Osteocyte (in vitro differentiated cells): ENCODE results near the gene FYB1. TPM values are rescaled to one million over a fixed set of nuclear protein-coding genes. Genes with fewer than 3 reads are reported as not detected.

ENCODE experiments used
- DNase-seq: peaks from one replicate; pipeline ENCODE4 v3.0.0; 2021; ENCODE audit warnings: mixed read lengths; ENCODE audit not compliant: unreplicated experiment; ENCODE audit errors: extremely low spot score
- H3K27ac Mint-ChIP-seq: one replicate; pipeline ENCODE4 v1.8.0; 2021; ENCODE audit warnings: mild to moderate bottlenecking, mixed read lengths; ENCODE audit not compliant: unreplicated experiment
- H3K27me3 Mint-ChIP-seq: one replicate; pipeline ENCODE4 v1.8.0; 2021; ENCODE audit warnings: mixed read lengths; ENCODE audit not compliant: unreplicated experiment
- H3K36me3 Mint-ChIP-seq: one replicate; pipeline ENCODE4 v1.8.0; 2021; ENCODE audit warnings: mixed read lengths; ENCODE audit not compliant: unreplicated experiment
- H3K4me1 Mint-ChIP-seq: one replicate; pipeline ENCODE4 v1.8.0; 2021; ENCODE audit warnings: mixed read lengths; ENCODE audit not compliant: unreplicated experiment
- H3K4me3 Mint-ChIP-seq: one replicate; pipeline ENCODE4 v1.8.0; 2021; ENCODE audit warnings: mild to moderate bottlenecking, moderate library complexity, mixed read lengths; ENCODE audit not compliant: unreplicated experiment
- H3K9me3 Mint-ChIP-seq: one replicate; pipeline ENCODE4 v1.8.0; 2021; ENCODE audit warnings: mixed read lengths; ENCODE audit not compliant: unreplicated experiment
- CTCF ChIP-seq: fragments of 200-600 bp; sonication (generic); IDR thresholded peaks from 2 replicates; pipeline ENCODE4 v1.5.0; 2021; ENCODE audit warnings: antibody characterized with exemption, mild to moderate bottlenecking, moderate library complexity
- total RNA-seq: library from RNA; stranded (reverse); gene quantifications from 2 replicates; pipeline ENCODE4 v1.2.1, GENCODE V29; 2021

FYB1 gene
- total RNA-seq, 1 donor from 2014 or later = not detected

GRCh38 chr5:39228596-39228995 is 9.2 kb upstream of the FYB1 start:
- no peak for DNase-seq
- H3K9me3 Mint-ChIP-seq = no peaks in the 10 kb centered on the region
- peaks cover 9% of the 10 kb centered on the region for H3K27me3 Mint-ChIP-seq
- H3K4me3 Mint-ChIP-seq = no peak overlapping the region
- TF ChIP-seq CTCF = no peak
- no peak overlapping the region for H3K27ac Mint-ChIP-seq
- no peaks in the 10 kb centered on the region for H3K36me3 Mint-ChIP-seq
- H3K4me1 Mint-ChIP-seq = no peaks in the 10 kb centered on the region

- no peak for DNase-seq
- H3K9me3 Mint-ChIP-seq = no peaks in the 10 kb centered on the region
- no peak overlapping the region for H3K4me3 Mint-ChIP-seq
- H3K27ac Mint-ChIP-seq = no peak overlapping the region
- peaks cover 6% of the 10 kb centered on the region for H3K27me3 Mint-ChIP-seq
- H3K4me1 Mint-ChIP-seq = no peaks in the 10 kb centered on the region
- no peak for TF ChIP-seq CTCF
- H3K36me3 Mint-ChIP-seq = no peaks in the 10 kb centered on the region
Observed at GRCh38 chr5:39226558-39226957, 7.2 kb upstream of the FYB1 start.

GRCh38 chr5:39226100-39226451 is 6.7 kb upstream of the FYB1 start:
- DNase-seq = no peak
- H3K27me3 Mint-ChIP-seq = peaks cover 6% of the 10 kb centered on the region
- H3K4me1 Mint-ChIP-seq = no peaks in the 10 kb centered on the region
- no peaks in the 10 kb centered on the region for H3K9me3 Mint-ChIP-seq
- H3K27ac Mint-ChIP-seq = no peak overlapping the region
- no peaks in the 10 kb centered on the region for H3K36me3 Mint-ChIP-seq
- no peak overlapping the region for H3K4me3 Mint-ChIP-seq
- no peak for TF ChIP-seq CTCF

- Mint-ChIP-seq H3K9me3 (no peaks in the 10 kb centered on the region), H3K36me3 (no peaks in the 10 kb centered on the region), H3K4me1 (no peaks in the 10 kb centered on the region), H3K27me3 (peaks cover 6% of the 10 kb centered on the region), H3K27ac (no peak overlapping the region), H3K4me3 (no peak overlapping the region)
- no peak for TF ChIP-seq CTCF
- DNase-seq = no peak
Observed at GRCh38 chr5:39225405-39226099, 6.2 kb upstream of the FYB1 start.

- H3K4me1 Mint-ChIP-seq = peaks cover 6% of the 10 kb centered on the region
- TF ChIP-seq CTCF = no peak
- no peaks in the 10 kb centered on the region for H3K36me3 Mint-ChIP-seq
- H3K9me3 Mint-ChIP-seq = no peaks in the 10 kb centered on the region
- H3K27ac Mint-ChIP-seq = no peak overlapping the region
- no peak overlapping the region for H3K4me3 Mint-ChIP-seq
- no peak for DNase-seq
- peaks cover 3% of the 10 kb centered on the region for H3K27me3 Mint-ChIP-seq
Observed at GRCh38 chr5:39224196-39224761, 4.9 kb upstream of the FYB1 start.
